Hematopoietic multipotent progenitor cell (in vitro differentiated cells): Measurements from ENCODE around the gene XYLT2. TPM values are rescaled to one million over a fixed set of nuclear protein-coding genes. Genes with fewer than 3 reads are reported as not detected.
"Not testable (repeated sequence)": the region's sequence is repeated elsewhere in the genome, so short reads cannot be mapped to it uniquely, and the experiment has no call there.

Experiments
- DNase-seq, 3 donors: peaks; one replicate each; pipeline ENCODE4 v3.0.0-alpha.2; 2011 to 2015; ENCODE audit warnings: low read depth in 2 of 3, low spot score in 2 of 3
- total RNA-seq: library from RNA; depleted of rRNA; stranded (reverse); fragments of >200 nt; gene quantifications from one replicate; pipeline ENCODE4 v1.2.3, GENCODE V29; 2012

The XYLT2 gene
- total RNA-seq, 1 donor, result 33.7 TPM

GRCh38 chr17:50319306-50320004 lies 26.5 kb upstream of the XYLT2 start:
- DNase-seq, result no peak

GRCh38 chr17:50322271-50322670 lies 23.7 kb upstream of the XYLT2 start:
- no peak for DNase-seq

GRCh38 chr17:50323060-50323459 lies 22.9 kb upstream of the XYLT2 start:
- no peak for DNase-seq

- no peak for DNase-seq
These were observed 20.0 kb upstream of the XYLT2 start for GRCh38 chr17:50325906-50326305.

GRCh38 chr17:50326831-50327364 lies 19.0 kb upstream of the XYLT2 start:
- no peak for DNase-seq

- DNase-seq, result no peak
These were observed 17.3 kb upstream of the XYLT2 start for GRCh38 chr17:50328363-50329325.

- DNase-seq, result no peak
These were observed 16.2 kb upstream of the XYLT2 start for GRCh38 chr17:50329716-50330115.

GRCh38 chr17:50330151-50330775 lies 15.7 kb upstream of the XYLT2 start:
- no peak for DNase-seq

- no peak for DNase-seq
These were observed 14.7 kb upstream of the XYLT2 start for GRCh38 chr17:50331085-50331791.

GRCh38 chr17:50332196-50332595 lies 13.7 kb upstream of the XYLT2 start:
- no peak for DNase-seq

GRCh38 chr17:50333291-50334057 lies 12.5 kb upstream of the XYLT2 start:
- not testable (repeated sequence) for DNase-seq

- no peak for DNase-seq
These were observed 8.0 kb upstream of the XYLT2 start for GRCh38 chr17:50337956-50338355.

GRCh38 chr17:50338645-50339044 lies 7.3 kb upstream of the XYLT2 start:
- no peak for DNase-seq

- no peak for DNase-seq
These were observed 6.5 kb upstream of the XYLT2 start for GRCh38 chr17:50339381-50339780.

GRCh38 chr17:50344731-50345365 lies 1.1 kb upstream of the XYLT2 start:
- DNase-seq, result no peak

GRCh38 chr17:50346313-50347116 lies 589 bp downstream of the XYLT2 start:
- DNase-seq, result peak in 2 of 3 donors; percentile 34 to 44

GRCh38 chr17:50347117-50347893 lies 1.4 kb downstream of the XYLT2 start:
- no peak for DNase-seq

- DNase-seq, result no peak
These were observed 2.0 kb downstream of the XYLT2 start for GRCh38 chr17:50347894-50348291.
